Suprapubic skin (tissue), 4 donors: ENCODE results near the gene CYTH1.

Experiments
- POLR2A ChIP-seq, 2 donors: fragments of 450-650 bp; IDR thresholded peaks; one replicate each; pipeline ENCODE4 v1.6.1; 2017; ENCODE audit warnings: antibody characterized with exemption in 2 of 2, mild to moderate bottlenecking in 2 of 2, moderate library complexity in 2 of 2
- POLR2AphosphoS5 ChIP-seq, 3 donors: sonication (generic); formaldehyde crosslinking; IDR thresholded peaks; one replicate each; pipeline ENCODE4 v1.6.1; 2017; ENCODE audit warnings: antibody characterized with exemption in 3 of 3

- TF ChIP-seq POLR2AphosphoS5 (IDR thresholded peaks at IDR 0.05) (no peak), POLR2A (IDR thresholded peaks at IDR 0.05) (no peak)
Measured at GRCh38 chr17:78739331-78739931, 42.6 kb downstream of the CYTH1 start.
